Measurements from ENCODE around the gene CD40LG. TPM values are rescaled to one million over a fixed set of nuclear protein-coding genes. Genes with fewer than 3 reads are reported as not detected.

CD40LG gene
- total and polyA plus RNA-seq, 2 donors (not counting 3 experiments of a cell fraction or from before 2014, with no cell fraction given): not detected

GRCh38 chrX:136658151-136658550 lies 10.2 kb downstream of the CD40LG start:
- dilution Hi-C loops (cut with MboI; ENCODE audit: extremely low pct_ligation_motif_present, low sequenced_read_pairs) (no loop called here), intact Hi-C loops (cut with micrococcal nuclease) (no loop called here)
- FAIRE-seq (no peak), DNase-seq (ENCODE audit: low read depth, low spot score) (no peak)
- CTCF ChIA-PET: no interaction called here
- no peaks in the 10 kb centered on the region for H4K20me1 ChIP-seq (replicated peaks; ENCODE audit: control insufficient read depth, extremely low read depth, insufficient read depth, low read length)
- H3K27me3 ChIP-seq (ENCODE audit: control insufficient read depth in 2 of 2, insufficient read depth in 2 of 2, low read length in 2 of 2): no peaks in the 10 kb centered on the region
- no TSS peak for BruUV-seq (replicated peaks)
- no peak overlapping the region for H3K4me2 ChIP-seq (ENCODE audit: insufficient read depth, low read length)
- H3K27ac ChIP-seq (ENCODE audit: insufficient read depth, low read depth, low read length): no peak overlapping the region
- H3K4me1 ChIP-seq (ENCODE audit: control insufficient read depth, extremely low read depth, insufficient read depth, low read length): no peaks in the 10 kb centered on the region
- no peak overlapping the region for H3K4me3 ChIP-seq (replicated peaks in 1 of 3; ENCODE audit: insufficient read depth in 1 of 3, low read depth in 1 of 3, low read length in 3 of 3)
- H3K9ac ChIP-seq (replicated peaks; ENCODE audit: extremely low read depth, insufficient read depth, low read length): no peak overlapping the region
- POLR2A ChIA-PET: no interaction called here
- H3K9me1 ChIP-seq (replicated peaks; ENCODE audit: control insufficient read depth, extremely low read depth, insufficient read depth, low read length): no peaks in the 10 kb centered on the region
- H2AFZ ChIP-seq (ENCODE audit: low read depth, low read length): no peak overlapping the region
- no peaks in the 10 kb centered on the region for H3K36me3 ChIP-seq (ENCODE audit: control insufficient read depth in 2 of 2, extremely low read depth in 1 of 2, insufficient read depth in 2 of 2, low read length in 2 of 2)
- TF ChIP-seq GATA2 (IDR thresholded peaks at IDR 0.05; ENCODE audit: insufficient read depth, insufficient read length, low read depth, low read length) (no peak), POLR2AphosphoS5 (IDR thresholded peaks at IDR 0.05; ENCODE audit: insufficient read depth, low read depth, low read length) (no peak), POLR2A (IDR thresholded peaks at IDR 0.05; ENCODE audit: low read depth, low read length) (no peak), FOS (IDR thresholded peaks at IDR 0.05; ENCODE audit: borderline replicate concordance, insufficient read depth, low read length) (no peak), MAX (IDR thresholded peaks at IDR 0.05; ENCODE audit: insufficient read depth, insufficient read length) (no peak), EZH2 (IDR thresholded peaks at IDR 0.05; ENCODE audit: borderline replicate concordance, low read depth, low read length, severe bottlenecking) (no peak), CTCF (IDR thresholded peaks at IDR 0.05; ENCODE audit: extremely low read depth in 1 of 2, insufficient read depth in 1 of 2, low read depth in 1 of 2, low read length in 2 of 2) (no peak), JUN (IDR thresholded peaks at IDR 0.05; ENCODE audit: borderline replicate concordance, insufficient read depth, insufficient read length, low read depth) (no peak), MYC (IDR thresholded peaks at IDR 0.05; ENCODE audit: low read depth, low read length) (no peak)
- H3K9me3 ChIP-seq (replicated peaks; ENCODE audit: control insufficient read depth, insufficient read depth, low read length): no peaks in the 10 kb centered on the region
- H3K79me2 ChIP-seq (ENCODE audit: control insufficient read depth, insufficient read depth, low read length): no peaks in the 10 kb centered on the region

All from endothelial cell of umbilical vein (primary cell).